Measurements from ENCODE around the gene SELPLG. TPM values are rescaled to one million over a fixed set of nuclear protein-coding genes. Genes with fewer than 3 reads are reported as not detected.
"Not testable (repeated sequence)": the region's sequence is repeated elsewhere in the genome, so short reads cannot be mapped to it uniquely, and the experiment has no call there.

The SELPLG gene
- total RNA-seq, 3 donors from 2014 or later (not counting 1 experiment from before 2014, with no cell fraction given) = 179 to 201 (median 201) TPM

DNA sequence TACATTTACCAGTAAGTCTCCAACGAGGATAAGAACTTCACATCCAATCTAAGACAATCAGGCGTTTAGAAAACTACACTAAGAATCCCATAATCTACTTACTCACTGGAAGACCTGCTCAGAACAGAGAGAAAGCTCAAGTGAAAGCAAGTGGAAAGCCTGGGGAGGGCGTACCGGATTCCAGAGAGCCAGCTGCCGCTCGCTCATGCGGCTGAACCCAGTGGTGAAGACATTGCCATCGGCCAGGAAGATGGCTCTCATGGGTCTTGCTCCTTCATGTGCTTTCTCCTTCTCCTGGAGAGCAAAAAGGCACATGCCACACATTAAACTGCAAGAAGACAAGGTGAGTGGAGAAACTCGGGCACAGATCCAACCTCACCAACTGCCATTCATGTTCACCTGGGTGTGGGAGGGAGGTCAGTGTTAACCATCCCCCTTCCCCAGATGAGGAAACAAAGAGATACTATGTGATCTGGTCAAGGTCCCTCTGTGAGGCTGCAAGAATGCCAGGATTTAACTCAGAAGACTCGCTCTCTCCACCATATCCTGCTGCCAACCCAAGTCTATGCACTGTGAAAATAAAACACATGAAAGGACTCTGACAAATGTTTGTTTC is 23.5 kb upstream of the SELPLG start:
- no peaks in the 10 kb centered on the region for H3K27me3 ChIP-seq (ENCODE audit: control insufficient read depth, insufficient read depth, low read length)
- TF ChIP-seq, protein P1, sequence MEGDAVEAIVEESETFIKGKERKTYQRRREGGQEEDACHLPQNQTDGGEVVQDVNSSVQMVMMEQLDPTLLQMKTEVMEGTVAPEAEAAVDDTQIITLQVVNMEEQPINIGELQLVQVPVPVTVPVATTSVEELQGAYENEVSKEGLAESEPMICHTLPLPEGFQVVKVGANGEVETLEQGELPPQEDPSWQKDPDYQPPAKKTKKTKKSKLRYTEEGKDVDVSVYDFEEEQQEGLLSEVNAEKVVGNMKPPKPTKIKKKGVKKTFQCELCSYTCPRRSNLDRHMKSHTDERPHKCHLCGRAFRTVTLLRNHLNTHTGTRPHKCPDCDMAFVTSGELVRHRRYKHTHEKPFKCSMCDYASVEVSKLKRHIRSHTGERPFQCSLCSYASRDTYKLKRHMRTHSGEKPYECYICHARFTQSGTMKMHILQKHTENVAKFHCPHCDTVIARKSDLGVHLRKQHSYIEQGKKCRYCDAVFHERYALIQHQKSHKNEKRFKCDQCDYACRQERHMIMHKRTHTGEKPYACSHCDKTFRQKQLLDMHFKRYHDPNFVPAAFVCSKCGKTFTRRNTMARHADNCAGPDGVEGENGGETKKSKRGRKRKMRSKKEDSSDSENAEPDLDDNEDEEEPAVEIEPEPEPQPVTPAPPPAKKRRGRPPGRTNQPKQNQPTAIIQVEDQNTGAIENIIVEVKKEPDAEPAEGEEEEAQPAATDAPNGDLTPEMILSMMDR (IDR thresholded peaks at IDR 0.05) = no peak
- peaks cover 15% of the 10 kb centered on the region for H3K36me3 ChIP-seq (ENCODE audit: control insufficient read depth, insufficient read depth, low read length)
- H3K4me3 ChIP-seq (ENCODE audit: low read length) = no peak overlapping the region
- no peaks in the 10 kb centered on the region for H3K4me1 ChIP-seq (ENCODE audit: control insufficient read depth, insufficient read depth, low read length)
- DNase-seq = no peak
- no peak overlapping the region for H3K27ac ChIP-seq (ENCODE audit: low read length)
- over 99% methylated on average over 9 of the region's 10 CpGs for WGBS (ENCODE audit: insufficient coverage)
- intact Hi-C loops (cut with micrococcal nuclease) = no loop called here
- H3K36me3 Mint-ChIP-seq = no peaks in the 10 kb centered on the region
- no peaks in the 10 kb centered on the region for H3K9me3 ChIP-seq (ENCODE audit: control insufficient read depth, insufficient read depth, low read length)
- no peak overlapping the region for H3K27ac Mint-ChIP-seq
- no peak for ATAC-seq
- no peaks in the 10 kb centered on the region for H3K4me1 Mint-ChIP-seq
- no peaks in the 10 kb centered on the region for H3K27me3 Mint-ChIP-seq (ENCODE audit: low read depth in 2 of 2)
- H3K9me3 Mint-ChIP-seq = no peaks in the 10 kb centered on the region
- H3K4me3 Mint-ChIP-seq = no peak overlapping the region

DNA sequence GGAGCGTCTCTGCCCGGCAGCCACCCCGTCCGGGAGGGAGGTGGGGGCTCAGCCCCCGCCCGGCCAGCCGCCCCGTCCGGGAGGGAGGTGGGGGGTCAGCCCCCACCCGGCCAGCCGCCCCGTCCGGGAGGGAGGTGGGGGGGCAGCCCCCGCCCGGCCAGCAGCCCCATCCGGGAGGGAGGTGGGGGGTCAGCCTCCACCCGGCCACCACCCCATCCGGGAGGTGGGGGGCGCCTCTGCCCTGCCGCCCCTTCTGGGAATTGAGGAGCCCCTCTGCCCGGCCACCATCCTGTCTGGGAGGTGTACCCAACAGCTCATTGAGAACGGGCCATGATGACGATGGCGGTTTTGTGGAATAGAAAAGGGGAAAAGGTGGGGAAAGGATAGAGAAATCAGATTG is 22.6 kb upstream of the SELPLG start:
- ATAC-seq; H3K27me3 ChIP-seq (ENCODE audit: control insufficient read depth, insufficient read depth, low read length); H3K27ac ChIP-seq (ENCODE audit: low read length); H3K27me3 Mint-ChIP-seq (ENCODE audit: low read depth in 2 of 2); H3K4me3 ChIP-seq (ENCODE audit: low read length); DNase-seq; H3K27ac Mint-ChIP-seq; H3K4me3 Mint-ChIP-seq; H3K9me3 Mint-ChIP-seq; intact Hi-C loops (cut with micrococcal nuclease); H3K4me1 Mint-ChIP-seq; H3K36me3 Mint-ChIP-seq; H3K4me1 ChIP-seq (ENCODE audit: control insufficient read depth, insufficient read depth, low read length); H3K9me3 ChIP-seq (ENCODE audit: control insufficient read depth, insufficient read depth, low read length): not testable (repeated sequence)
- peaks cover 21% of the 10 kb centered on the region for H3K36me3 ChIP-seq (ENCODE audit: control insufficient read depth, insufficient read depth, low read length)
- 96% methylated on average over 22 of the region's 24 CpGs for WGBS (ENCODE audit: insufficient coverage)

DNA sequence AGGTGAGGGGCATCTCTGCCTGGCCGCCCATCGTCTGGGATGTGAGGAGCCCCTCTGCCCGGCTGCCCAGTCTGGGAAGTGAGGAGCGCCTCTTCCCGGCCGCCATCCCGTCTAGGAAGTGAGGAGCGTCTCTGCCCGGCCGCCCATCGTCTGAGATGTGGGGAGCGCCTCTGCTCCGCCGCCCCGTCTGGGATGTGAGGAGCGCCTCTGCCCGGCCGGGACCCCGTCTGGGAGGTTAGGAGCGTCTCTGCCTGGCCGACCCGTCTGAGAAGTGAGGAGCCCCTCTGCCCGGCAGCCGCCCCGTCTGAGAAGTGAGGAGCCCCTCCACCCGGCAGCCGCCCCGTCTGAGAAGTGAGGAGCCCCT is 22.1 kb upstream of the SELPLG start:
- H3K27ac Mint-ChIP-seq; H3K27ac ChIP-seq (ENCODE audit: low read length); H3K27me3 Mint-ChIP-seq (ENCODE audit: low read depth in 2 of 2); H3K4me3 ChIP-seq (ENCODE audit: low read length); ATAC-seq; DNase-seq; H3K36me3 Mint-ChIP-seq; H3K27me3 ChIP-seq (ENCODE audit: control insufficient read depth, insufficient read depth, low read length); H3K4me3 Mint-ChIP-seq; intact Hi-C loops (cut with micrococcal nuclease); H3K9me3 ChIP-seq (ENCODE audit: control insufficient read depth, insufficient read depth, low read length); H3K4me1 ChIP-seq (ENCODE audit: control insufficient read depth, insufficient read depth, low read length); H3K9me3 Mint-ChIP-seq; H3K4me1 Mint-ChIP-seq: not testable (repeated sequence)
- WGBS (ENCODE audit: insufficient coverage) = 97% methylated on average over 10 of the region's 28 CpGs
- H3K36me3 ChIP-seq (ENCODE audit: control insufficient read depth, insufficient read depth, low read length) = peaks cover 22% of the 10 kb centered on the region

DNA sequence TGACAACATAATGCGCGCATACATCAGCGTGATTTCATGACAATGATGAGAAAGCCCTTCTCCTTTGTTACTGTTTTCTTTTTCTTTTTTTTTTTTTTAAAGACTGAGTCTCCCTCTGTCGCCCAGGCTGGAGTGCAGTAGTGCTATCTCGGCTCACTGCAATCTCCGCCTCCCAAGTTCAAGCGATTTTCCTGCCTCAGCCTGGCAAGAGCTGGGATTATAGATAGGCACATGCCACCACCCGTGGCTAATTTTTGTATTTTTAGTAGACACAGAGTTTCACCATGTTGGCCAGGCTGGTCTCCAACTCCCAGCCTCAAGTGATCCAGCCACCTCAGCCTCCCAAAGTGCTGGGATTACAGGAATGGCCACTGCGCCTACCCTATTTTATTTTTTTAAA is 20.9 kb upstream of the SELPLG start:
- H3K4me3 ChIP-seq (ENCODE audit: low read length); H3K27ac Mint-ChIP-seq; H3K4me3 Mint-ChIP-seq; DNase-seq; H3K9me3 Mint-ChIP-seq; H3K27me3 Mint-ChIP-seq (ENCODE audit: low read depth in 2 of 2); H3K4me1 ChIP-seq (ENCODE audit: control insufficient read depth, insufficient read depth, low read length); H3K27me3 ChIP-seq (ENCODE audit: control insufficient read depth, insufficient read depth, low read length); H3K4me1 Mint-ChIP-seq; ATAC-seq; H3K36me3 Mint-ChIP-seq; intact Hi-C loops (cut with micrococcal nuclease); H3K27ac ChIP-seq (ENCODE audit: low read length); H3K9me3 ChIP-seq (ENCODE audit: control insufficient read depth, insufficient read depth, low read length): not testable (repeated sequence)
- H3K36me3 ChIP-seq (ENCODE audit: control insufficient read depth, insufficient read depth, low read length) = peaks cover 27% of the 10 kb centered on the region
- 99% methylated on average over 8 of the region's 9 CpGs for WGBS (ENCODE audit: insufficient coverage)

DNA sequence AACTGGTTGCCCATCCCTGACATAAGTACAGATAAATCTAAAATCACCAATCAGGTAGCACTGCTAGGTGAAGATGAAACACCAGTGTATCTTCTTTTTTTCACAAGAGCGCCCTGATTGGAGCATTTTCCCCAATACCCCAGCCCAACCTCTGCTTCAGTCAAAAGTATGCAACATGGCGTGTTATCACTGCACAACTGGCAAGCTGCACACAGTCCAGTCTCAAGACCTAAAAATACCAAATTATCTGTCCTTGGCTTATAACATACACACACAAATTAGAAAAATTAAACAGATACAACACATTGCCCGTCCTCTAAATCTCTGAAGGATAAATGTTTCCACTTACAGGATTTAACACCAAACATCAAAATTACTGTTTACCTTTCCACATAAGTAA is 20.2 kb upstream of the SELPLG start:
- no peaks in the 10 kb centered on the region for H3K9me3 ChIP-seq (ENCODE audit: control insufficient read depth, insufficient read depth, low read length)
- TF ChIP-seq, protein P1 (IDR thresholded peaks at IDR 0.05) = no peak
- H3K27ac Mint-ChIP-seq = no peak overlapping the region
- intact Hi-C loops (cut with micrococcal nuclease) = no loop called here
- H3K4me1 Mint-ChIP-seq = no peaks in the 10 kb centered on the region
- H3K36me3 Mint-ChIP-seq = no peaks in the 10 kb centered on the region
- whole genome bisulfite sequencing (ENCODE audit: insufficient coverage) = 99% methylated on average over 3 of the region's 3 CpGs
- H3K27me3 ChIP-seq (ENCODE audit: control insufficient read depth, insufficient read depth, low read length) = no peaks in the 10 kb centered on the region
- peaks cover 27% of the 10 kb centered on the region for H3K36me3 ChIP-seq (ENCODE audit: control insufficient read depth, insufficient read depth, low read length)
- no peak for DNase-seq
- H3K4me1 ChIP-seq (ENCODE audit: control insufficient read depth, insufficient read depth, low read length) = no peaks in the 10 kb centered on the region
- no peaks in the 10 kb centered on the region for H3K27me3 Mint-ChIP-seq (ENCODE audit: low read depth in 2 of 2)
- H3K4me3 Mint-ChIP-seq = no peak overlapping the region
- no peak for ATAC-seq
- H3K27ac ChIP-seq (ENCODE audit: low read length) = no peak overlapping the region
- H3K4me3 ChIP-seq (ENCODE audit: low read length) = no peak overlapping the region
- H3K9me3 Mint-ChIP-seq = no peaks in the 10 kb centered on the region
